EH (cell line): ENCODE measurements around the gene CRX.
"Not testable (repeated sequence)": the region's sequence is repeated elsewhere in the genome, so short reads cannot be mapped to it uniquely, and the experiment has no call there.

Experiments used
- DNase-seq: peaks from one replicate; pipeline ENCODE4 v3.0.0-alpha.2; 2015; ENCODE audit warnings: low read depth

CRX gene

DNA sequence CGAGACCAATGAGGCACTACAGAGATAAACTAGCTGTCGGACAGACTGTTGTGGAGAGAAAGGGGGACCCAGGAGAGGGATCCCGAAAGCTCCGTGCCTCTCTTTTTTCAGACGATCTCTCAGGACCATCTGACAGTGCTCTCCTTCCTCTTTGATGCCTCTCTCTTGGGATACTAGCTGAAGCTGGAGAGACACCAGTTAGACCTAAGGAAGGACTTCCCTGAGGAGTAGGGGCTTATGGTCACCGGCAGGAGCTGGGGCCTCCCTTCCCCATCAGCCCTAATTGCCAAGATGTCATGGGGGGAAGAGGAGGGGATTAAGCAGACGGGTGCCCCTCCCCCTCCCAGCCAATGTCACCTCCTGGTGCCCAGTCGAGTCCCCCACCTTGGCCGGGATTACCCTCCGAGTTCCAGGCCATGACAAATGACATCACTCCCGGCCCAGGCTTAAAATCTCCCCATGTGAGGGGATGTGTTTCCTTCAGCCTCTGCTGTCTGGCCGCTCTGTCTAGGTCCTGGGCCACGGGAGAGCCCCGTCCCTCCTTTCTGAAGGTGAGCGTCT is at the start of gene CRX:
Gene CRX, plus strand, starts transcription at position 478 of the 561 bp plus-strand sequence. CDS start 12,507 bp downstream, outside the sequence.
- no peak for DNase-seq

DNA sequence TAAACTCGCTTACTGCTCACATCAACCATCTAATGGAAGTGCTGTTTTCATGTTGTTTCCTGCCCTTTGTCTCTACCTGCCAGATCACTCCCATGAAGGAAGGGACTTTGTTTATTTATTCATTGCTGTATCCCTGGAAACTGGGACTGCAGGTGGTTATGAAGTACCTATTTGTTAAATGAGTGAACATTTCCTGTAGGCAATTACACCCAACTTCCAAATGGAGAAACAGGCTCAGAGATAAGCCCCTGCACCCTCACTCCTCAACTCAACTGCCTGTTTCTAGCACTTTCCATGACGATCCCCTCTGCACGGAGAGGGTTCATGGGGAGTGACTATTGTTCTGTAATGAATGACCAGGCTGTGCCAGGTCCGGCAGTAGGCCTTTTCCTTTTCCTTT is 45.2 kb upstream of the CRX start:
- DNase-seq: no peak

DNA sequence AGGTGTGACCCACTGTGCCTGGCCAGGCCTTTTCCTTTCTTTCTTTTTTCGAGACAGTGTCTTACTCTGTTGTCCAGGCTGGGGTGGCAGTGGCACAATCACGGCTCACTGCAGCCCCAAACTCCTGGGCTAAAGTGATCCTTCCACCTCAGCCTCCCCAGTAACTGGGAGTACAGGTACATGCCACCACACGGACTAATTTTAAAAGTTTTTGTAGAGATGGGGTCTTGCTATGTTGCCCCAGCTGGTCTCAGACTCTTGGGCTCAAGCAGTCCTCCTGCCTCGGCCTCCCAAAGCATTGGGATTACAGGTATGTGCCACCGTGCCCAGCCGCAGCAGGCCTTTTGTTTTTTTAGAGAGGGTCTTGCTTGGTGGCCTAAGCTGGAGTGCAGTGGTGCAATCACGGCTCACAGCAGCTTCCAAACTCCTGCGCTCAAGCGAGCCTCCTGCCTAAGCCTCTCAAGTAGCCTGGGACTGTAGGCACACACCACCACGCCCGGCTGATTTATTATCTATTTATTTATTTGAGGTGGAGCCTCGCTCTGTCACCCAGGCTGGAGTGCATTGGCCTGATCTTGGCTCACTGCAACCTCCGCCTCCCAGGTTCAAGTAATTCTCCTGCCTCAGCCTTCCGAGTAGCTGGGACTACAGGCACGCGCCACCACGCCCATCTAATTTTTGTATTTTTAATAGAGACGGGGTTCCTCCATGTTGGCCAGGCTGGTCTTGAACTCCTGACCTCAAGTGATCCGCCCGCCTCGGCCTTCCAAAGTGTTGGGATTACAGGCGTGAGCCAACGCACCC is 44.3 kb upstream of the CRX start:
- not testable (repeated sequence) for DNase-seq

DNA sequence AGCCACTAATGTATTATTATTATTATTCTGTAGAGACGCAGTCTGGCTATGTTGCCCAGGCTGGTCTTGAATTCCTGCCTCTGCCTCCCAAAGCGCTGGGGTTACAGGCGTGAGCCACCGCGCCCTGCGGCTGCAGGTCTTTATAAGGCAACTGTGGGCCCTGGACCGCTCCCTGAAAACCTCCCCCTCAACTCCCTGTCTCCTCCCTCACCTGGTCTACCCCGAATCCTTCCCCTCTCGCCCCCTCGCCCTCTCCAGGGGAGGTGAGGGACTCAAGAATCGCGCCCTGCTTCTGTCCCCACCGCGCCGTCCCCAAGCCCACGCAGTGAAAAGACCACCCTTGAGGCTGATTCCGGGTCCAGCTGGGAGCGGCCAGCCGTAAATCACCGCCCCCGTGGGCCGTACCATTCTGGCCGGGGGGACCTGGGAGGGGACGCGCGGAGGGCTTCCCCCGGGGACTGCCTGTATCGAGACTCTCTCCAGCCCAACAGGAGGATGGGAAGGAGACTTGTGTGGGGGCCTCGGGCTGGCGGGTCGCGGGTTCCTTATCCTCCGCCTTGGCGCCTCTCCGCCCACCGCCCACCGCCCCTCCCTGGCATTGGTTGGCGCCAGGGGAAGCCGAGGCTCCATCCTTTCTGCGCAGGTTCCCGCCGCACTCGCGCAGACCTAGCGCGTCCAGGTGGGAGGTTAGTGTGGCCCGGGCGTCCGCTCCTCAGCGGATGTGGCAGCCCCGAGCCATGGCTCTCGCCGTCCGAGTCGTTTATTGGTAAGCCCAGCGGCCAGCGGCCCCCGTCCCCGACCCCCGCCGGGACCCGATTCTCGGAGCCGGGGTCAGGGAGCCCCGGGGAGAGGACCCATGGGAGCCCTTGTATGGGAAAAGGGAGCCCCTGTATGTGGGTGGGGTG is 43.4 kb upstream of the CRX start, which contains the start of gene SELENOW:
Gene SELENOW, plus strand, starts transcription at position 655 of the 905 bp plus-strand sequence. Its CDS starts 83 bp downstream, at position 738.
- DNase-seq: peak; percentile 64

DNA sequence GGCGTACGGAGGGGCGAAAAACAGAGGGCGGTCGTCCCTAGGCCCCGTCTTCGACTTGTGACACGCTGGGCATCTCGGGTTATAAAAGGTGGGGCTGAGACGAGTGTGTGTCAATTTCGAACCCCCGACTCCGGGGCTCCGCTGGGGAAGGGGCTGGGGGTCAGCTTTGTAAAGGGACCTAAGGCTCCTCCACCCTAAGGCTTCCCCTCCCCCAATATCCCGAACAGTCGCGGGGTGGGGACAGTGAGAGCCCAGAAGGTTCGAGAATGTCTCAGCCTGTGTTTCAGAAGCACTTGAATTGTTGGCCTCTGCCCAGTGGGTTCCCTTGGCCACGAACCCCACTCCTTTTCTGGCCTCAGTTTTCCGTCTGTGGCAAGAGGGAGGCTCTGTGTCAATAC is 42.8 kb upstream of the CRX start:
- peak; percentile 26 for DNase-seq

DNA sequence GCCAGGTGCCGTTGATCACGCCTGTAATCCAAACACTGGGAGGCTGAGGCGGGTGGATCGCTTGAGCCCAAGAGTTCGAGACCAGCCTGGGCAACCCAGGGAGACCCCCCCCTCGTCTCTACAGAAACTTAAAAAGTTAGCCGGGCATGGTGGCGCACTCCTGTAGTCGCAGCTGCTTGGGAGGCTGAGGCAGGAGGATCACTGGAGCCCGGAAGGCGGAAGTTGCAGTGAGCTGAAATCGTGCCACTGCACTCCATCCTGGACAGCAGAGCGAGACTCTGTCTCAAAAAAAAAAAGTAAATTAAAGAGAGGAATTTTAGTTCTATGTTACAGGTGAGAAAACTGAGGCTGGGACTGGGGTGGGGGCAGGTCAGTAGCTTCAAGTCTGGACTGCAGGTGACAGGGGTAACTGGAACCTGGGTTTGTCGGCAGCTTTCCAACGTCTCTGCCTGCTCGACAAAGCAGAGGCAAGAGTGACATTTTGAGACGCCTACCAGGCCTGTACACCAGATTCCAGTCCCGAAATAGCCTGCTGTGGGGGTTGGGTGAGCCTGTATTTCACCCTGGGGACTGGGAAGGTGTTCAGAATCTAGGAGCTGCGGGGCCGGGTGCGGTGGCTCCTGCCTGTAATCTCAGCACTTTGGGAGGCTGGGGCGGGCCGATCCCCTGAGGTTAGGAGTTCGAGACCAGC is 42.1 kb upstream of the CRX start:
- DNase-seq: peak; percentile 53

DNA sequence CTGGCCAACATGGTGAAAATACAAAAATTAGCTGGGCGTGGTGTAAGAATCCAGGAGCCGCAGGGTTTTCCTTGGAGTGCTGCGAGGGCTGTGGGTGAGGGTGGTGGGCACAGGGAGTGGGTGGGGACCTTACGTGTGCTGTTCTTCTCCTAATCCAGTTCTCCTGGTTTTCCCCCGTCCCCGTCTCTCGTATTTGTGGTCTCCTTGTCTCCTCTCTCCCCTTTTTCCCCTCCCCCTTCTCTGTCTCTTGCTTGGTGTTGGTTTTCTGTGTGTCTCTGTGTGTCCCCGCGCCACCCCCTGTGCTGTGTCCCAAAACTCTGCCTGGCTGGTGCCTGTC is 41.6 kb upstream of the CRX start:
- no peak for DNase-seq

DNA sequence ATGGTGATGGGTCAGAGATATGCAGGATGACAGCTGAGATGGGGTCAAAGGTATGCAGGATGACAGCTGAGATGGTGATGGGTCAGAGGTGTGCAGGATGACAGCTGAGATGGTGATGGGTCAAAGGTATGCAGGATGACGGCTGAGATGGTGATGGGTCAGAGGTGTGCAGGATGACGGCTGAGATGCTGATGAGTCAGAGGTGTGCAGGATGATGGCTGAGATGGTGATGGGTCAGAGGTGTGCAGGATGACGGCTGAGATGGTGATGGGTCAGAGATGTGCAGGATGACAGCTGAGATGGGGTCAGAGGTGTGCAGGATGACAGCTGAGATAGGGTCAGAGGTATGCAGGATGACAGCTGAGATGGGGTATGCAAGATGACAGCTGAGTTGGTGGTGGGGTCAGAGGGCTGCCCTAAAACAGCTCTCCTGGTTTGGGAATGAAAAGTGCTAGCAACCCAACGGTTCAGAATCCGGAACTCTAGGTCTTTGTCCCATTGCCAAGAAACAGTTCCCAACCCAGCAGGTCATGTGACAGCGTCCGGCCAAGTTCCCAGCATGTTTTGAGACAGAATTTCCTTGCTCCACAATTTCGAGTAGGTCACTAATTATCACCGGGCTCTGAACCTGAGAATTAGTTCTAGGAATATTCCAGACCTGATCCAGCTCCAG is 40.0 kb upstream of the CRX start:
- no peak for DNase-seq

DNA sequence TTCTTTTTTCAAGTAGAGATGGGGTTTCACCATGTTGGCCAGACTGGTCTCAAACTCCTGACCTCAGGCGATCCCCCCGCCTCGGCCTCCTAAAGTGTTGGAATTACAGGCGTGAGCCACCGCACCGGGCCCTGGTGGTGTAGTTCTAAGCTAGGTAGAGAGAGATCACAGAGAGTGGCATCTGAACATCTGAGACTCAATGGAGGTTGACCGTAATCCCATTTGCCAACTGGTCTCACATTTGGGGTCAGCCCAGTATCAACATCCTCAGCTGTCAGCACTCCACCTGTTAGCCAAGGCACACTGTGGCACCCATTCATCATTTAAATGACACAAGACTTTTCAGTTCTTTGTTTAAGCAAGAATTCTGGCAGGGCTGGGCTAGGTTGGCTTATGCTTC is 35.2 kb upstream of the CRX start:
- no peak for DNase-seq

DNA sequence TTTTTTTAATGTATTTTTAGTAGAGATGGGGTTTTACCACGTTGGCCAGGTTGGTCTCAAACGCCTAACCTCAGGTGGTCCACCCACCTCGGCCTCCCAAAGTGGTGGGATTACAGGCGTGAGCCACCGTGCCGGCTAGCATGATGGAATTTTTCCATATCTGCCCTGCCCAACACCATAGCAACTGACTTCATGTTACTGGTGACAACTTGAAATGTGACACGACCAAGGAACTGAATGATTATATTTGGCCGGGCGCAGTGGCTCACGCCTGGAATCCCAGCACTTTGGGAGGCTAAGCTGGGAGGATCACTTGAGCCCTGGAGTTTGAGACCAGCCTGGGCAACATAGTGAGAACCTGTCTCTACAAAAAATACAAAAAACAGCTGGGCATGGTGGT is 34.4 kb upstream of the CRX start:
- DNase-seq: not testable (repeated sequence)

DNA sequence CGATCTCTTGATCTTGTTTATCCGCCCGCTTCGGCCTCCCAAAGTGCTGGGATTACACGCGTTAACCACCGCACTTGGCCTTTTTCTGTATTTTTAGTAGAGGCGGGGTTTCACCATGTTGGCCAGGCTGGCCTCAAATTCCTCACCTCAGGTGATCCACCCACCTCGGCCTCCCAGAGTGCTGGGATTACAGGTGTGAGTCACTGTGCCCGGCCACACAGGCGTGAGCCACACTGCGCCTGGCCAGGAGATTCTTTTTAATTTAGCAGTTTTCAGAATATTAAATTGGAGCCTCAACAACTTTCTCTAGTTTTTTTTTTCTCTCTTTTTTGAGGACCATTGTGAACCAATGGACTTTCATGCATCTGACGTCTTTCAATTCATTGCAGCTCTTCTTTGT is 31.9 kb upstream of the CRX start:
- not testable (repeated sequence) for DNase-seq

DNA sequence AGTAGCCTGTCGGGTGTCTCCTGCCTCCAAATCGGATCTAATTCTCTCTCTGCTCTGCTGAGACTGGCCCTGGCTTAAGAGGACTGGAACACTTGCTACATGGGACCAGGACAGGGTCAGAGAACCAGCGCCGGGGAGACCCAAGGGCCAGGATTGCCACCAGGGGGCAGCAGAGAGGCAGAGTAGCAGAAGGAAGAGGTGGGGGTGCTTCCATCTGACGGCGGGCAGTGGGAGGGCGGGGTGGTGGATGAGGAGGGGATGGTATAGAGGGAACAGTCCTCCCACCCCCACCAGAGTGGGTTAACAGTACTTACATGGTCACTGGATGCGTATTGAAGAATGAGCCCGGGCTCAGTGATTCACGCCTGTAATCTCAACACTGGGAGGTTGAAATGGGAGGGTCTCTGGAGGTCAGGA is 31.3 kb upstream of the CRX start:
- DNase-seq: peak; percentile 68

DNA sequence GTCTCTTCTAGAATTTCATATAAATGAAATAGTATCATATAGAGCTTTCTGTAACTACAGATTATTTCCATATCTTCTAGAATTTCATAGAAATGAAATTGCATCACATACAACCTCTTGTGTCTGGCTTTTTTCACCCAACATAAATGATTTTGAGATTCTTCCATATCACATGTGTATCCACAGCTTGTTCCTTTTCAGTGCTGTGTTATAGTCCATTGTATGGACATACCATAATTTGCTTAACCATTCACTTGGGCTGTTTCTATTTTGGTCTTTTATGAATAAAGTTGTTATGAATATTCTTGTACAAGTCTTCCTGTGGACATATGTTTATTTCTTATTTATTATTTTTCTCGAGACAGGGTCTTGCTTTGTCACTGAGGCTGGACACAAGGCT is 29.1 kb upstream of the CRX start:
- DNase-seq: no peak

DNA sequence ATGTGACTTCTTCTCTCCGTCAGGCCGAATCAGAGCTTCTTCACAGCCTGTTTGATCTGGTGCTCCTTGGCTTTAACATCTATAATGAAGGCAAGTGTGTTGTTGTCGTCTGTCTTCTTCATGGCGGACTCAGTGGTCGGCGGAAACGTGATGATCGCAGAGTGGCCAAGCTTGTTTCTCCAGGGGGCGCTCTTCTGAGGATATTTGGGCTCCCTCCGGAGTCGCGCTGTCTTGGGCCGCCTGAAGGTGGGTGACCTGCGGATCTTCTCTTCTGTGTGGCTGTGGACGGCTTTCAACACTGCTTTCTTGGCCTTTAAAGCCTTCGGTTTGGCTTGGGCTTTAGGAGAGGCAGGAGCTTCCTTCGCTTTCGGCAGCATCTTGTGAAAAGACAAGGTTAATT is 27.2 kb upstream of the CRX start:
- no peak for DNase-seq

DNA sequence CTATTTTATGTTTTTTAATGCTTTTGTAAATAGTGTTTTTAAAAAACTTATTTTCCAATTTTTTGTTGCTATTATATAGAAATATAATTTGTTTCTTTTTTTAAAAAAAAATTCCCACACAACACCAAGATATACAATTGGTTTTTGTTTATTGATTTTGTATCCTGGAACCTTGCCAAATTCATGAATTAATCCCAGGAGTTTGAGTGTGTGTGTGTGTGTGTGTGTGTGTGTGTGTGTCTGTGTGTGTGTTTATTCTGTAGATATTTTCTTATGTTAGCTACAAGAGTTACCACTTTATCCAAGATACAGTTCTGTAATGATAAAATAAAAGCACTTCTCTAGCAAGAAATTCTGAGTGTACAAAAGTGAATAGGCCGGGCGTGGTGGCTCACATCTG is 25.0 kb upstream of the CRX start:
- DNase-seq: no peak

DNA sequence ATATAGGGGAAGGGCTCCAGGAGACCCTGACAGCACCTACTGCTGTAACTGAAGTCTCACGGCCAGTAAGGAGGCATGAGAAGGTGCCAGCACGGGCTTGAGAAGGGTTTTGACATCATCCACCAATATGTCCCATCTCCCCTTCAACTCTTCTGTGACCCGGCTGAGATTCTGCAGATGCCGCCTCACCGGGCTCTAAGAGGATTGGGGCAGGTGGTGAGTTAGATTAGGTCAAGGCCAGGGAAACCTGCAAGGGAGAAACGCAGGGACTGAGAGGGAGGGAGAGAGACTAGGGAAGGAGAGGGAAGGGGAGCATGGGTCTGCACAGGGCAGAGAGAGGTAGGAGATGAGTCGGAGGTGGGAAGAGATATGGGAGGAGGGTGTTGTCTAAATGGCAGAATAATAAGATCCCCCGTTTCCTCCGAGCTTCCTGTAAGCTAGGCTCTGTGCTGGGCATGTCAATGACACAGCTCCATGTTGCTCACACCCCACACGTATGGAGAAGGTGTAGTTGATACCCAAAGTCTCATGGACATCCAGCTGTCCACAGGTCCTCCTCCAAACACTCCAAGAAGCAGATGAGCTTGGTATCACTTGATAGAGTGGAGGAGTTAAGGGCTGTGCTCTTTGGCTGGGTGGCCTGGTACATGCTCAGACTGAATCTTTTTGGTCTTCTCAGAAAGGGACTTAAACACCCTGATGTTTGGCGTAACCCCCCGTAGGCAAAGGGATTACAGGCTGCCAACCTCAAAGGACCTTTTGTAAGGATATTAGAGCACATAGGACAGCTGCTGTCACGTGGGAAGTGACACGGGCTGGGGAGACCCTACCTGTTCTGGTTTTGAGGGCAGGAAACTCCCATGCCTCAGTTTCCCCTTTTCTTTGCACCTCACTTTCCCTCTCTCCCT is 23.5 kb upstream of the CRX start:
- no peak for DNase-seq

DNA sequence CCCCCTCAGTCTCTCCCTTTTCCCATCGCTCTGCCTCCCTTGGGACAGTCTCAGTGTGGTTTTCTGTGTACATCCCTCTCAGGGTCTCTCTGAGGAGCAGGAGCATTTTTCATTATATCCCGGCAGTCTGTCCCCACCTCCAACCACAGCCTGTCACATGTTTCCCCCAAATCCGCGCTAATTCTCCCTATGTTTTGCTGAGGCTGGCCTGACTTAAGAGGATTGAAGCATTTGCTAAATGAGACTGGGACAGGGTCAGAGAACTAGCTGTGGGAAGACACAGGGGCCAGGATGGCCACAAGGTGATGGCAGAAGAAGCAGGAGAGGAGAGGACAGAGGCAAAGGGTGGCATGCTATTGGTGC is 22.9 kb upstream of the CRX start:
- DNase-seq: no peak

DNA sequence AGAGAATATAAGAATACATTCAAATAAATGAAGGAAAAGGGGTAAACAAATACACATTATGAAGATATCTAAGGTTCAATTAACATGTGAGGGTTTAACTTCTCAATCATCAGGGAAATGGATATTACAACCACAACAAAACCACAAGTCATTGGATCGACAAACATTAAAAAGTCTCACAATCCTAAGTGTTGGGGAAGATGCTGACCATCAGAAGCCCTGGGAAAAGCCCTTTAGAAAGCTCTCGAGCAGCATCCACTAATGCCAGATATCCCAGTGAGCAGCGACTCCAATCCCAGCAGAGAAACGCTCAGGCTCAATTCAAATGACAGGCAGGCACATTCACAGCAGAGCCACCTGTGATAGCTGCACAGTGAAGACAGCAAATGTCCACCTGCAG is 20.5 kb upstream of the CRX start:
- DNase-seq: no peak

DNA sequence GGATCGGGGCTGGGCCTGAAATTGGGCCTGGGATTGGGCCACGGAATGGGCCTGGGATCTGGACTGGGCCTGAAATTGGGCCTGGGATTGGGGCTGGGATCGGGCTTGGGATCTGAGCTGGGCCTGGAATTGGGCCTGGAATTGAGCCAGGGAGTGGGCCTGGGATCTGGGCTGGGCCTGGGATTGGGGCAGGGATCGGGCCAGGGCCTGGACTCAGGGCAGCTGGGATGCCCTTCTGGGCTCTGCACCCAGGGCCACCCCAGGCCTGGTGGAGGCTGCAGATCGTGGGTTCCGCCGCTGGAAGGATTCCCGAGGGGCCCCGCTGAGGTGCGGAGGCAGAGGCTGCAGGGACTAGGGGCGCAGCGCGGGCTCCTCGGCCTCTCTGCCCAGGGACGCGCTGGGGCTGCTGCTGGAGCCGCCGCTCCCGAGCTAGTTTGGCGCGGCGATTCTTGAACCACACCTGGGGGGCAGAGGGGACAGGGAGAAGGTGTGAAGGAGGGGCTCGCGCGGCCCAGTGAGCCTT is 19.2 kb upstream of the CRX start:
- DNase-seq: no peak

DNA sequence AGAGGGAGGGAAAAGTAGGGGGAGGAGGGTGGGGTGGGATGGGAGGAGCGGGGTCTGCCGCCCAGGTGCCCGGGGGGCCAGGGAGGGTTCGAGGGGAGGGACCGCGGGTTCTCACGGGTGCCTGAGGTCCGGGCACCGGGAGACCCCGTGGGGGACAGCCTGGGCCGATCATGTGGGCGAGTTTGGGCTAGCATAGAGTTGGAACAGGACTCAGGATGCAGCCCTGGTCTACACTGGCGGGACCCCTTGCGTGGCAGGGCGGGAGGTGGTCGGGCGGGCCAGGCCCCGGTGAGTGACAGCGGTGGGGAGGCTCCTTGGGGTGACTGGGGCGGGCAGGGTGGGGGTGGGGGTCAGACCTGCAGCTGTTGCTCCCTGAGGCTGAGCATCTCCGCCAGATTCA is 18.6 kb upstream of the CRX start:
- DNase-seq: not testable (repeated sequence)
